PC-9 (cell line): ENCODE results near the gene FAM209B. TPM values are rescaled to one million over a fixed set of nuclear protein-coding genes. Genes with fewer than 3 reads are reported as not detected.

Source experiments
- BruUV-seq: library from RNA; stranded (reverse); fragments of 400-500 nt; replicated peaks from 2 replicates; lab custom pipeline; 2021; lab: Mats Ljungman, UMichigan
- CTCF ChIA-PET: fragments of 300-600 bp; sonication (Branson Sonifier 250); formaldehyde crosslinking; loops from one replicate; lab custom pipeline; 2022; ENCODE audit warnings: antibody characterized with exemption; lab: Charles Lee
- POLR2A ChIA-PET: fragments of 300-600 bp; sonication (Branson Sonifier 250); formaldehyde crosslinking; loops from one replicate; lab custom pipeline; 2022; ENCODE audit warnings: antibody characterized with exemption; ENCODE audit not compliant: unreplicated experiment; lab: Charles Lee
- DNase-seq, 2 experiments: peaks; one replicate each; pipeline versions ENCODE4 v3.0.0 to v3.0.0-alpha.2; 2015 to 2022; ENCODE audit warnings: mixed read lengths in 1 of 2
- H2AFZ ChIP-seq: fragments of 200-600 bp; sonication (generic); 2 replicates; pipeline ENCODE4 v1.8.1; 2017; ENCODE audit warnings: antibody characterized with exemption
- H3F3A ChIP-seq: fragments of 200-600 bp; sonication (generic); 2 replicates; pipeline ENCODE4 v1.8.1; 2017; ENCODE audit warnings: antibody characterized with exemption, mild to moderate bottlenecking, low read depth; ENCODE audit not compliant: insufficient read depth
- H3K27ac ChIP-seq: fragments of 200-600 bp; sonication (generic); 2 replicates; pipeline ENCODE4 v1.6.1; 2016; ENCODE audit warnings: mixed run types
- H3K27me3 ChIP-seq: fragments of 200-600 bp; sonication (generic); 2 replicates; pipeline ENCODE4 v1.6.1; 2016; ENCODE audit warnings: low read depth, mixed run types; ENCODE audit not compliant: insufficient read depth
- H3K36me3 ChIP-seq: fragments of 200-600 bp; sonication (generic); 2 replicates; pipeline ENCODE4 v1.6.1; 2016; ENCODE audit warnings: low read depth, mixed run types
- H3K4me1 ChIP-seq: fragments of 200-600 bp; sonication (generic); replicated peaks from 2 replicates; pipeline ENCODE4 v1.6.1; 2016; ENCODE audit warnings: mixed run types; ENCODE audit not compliant: insufficient read depth
- H3K4me2 ChIP-seq: fragments of 200-600 bp; sonication (generic); 2 replicates; pipeline ENCODE4 v1.6.1; 2017; ENCODE audit warnings: mixed run types
- H3K4me3 ChIP-seq: fragments of 200-600 bp; sonication (generic); 2 replicates; pipeline ENCODE4 v1.6.1; 2016; ENCODE audit warnings: mixed run types
- H3K79me2 ChIP-seq: fragments of 200-600 bp; sonication (generic); 2 replicates; pipeline ENCODE4 v1.6.1; 2017; ENCODE audit warnings: low read depth, mixed run types
- H3K9me2 ChIP-seq: fragments of 200-600 bp; sonication (generic); 2 replicates; pipeline ENCODE4 v1.8.1; 2017; ENCODE audit warnings: mild to moderate bottlenecking; ENCODE audit not compliant: insufficient read depth
- H3K9me3 ChIP-seq: fragments of 200-600 bp; sonication (generic); 2 replicates; pipeline ENCODE4 v1.8.1; 2016; ENCODE audit warnings: low read depth; ENCODE audit not compliant: insufficient read depth
- H4K20me1 ChIP-seq: fragments of 200-600 bp; sonication (generic); 2 replicates; pipeline ENCODE4 v1.8.1; 2017; ENCODE audit not compliant: insufficient read depth
- CTCF ChIP-seq: fragments of 200-600 bp; sonication (generic); conservative IDR thresholded peaks from 2 replicates; pipeline ENCODE4 v1.6.1; 2017; ENCODE audit warnings: mixed run types, antibody characterized with exemption, mild to moderate bottlenecking, moderate library complexity
- EZH2 ChIP-seq: fragments of 200-600 bp; sonication (generic); IDR thresholded peaks from 2 replicates; pipeline ENCODE4 v1.8.0; 2017; ENCODE audit warnings: antibody characterized with exemption, low read depth
- intact Hi-C: fragments of 100-400 bp; cut with micrococcal nuclease; formaldehyde crosslinking; loops from one replicate; pipeline ENCODE4 v1.10.0; 2022; ENCODE audit not compliant: unreplicated experiment
- total RNA-seq: library from RNA; stranded (reverse); gene quantifications from 2 replicates; pipeline ENCODE4 v1.2.3, GENCODE V29; 2021

FAM209B gene
- total RNA-seq, 1 experiment from 2014 or later, result not detected

DNA sequence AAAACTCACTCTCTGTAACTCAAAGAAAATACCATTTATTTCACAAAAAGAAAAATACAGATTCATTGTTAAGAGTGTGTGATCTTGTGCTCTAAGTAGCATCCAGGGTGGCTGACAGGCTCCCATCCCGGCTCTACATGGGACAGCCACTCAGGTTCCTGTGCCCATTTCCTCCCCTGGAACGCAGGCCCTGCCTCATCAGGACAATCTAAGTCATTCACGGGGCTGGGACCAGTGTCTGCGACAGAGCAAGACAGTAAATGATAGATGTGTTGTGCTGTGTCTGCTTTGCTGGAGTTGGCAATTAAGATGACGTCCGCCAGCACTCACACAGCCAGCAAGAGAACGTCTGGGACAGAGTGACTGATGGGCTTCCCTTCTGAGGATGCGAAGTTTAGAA lies 15.4 kb upstream of the FAM209B start:
- no peak for DNase-seq
- Histone ChIP-seq H3K4me1 (no peaks in the 10 kb centered on the region), H3K9me3 (peaks cover 11% of the 10 kb centered on the region; the same call in 1 of the 2 replicates), H3K27ac (no peak overlapping the region), H3K36me3 (0 out of 2 replicates have a peak, but pooled peaks cover 20% of the 10 kb centered on the region), H3K4me3 (no peak overlapping the region), H3K9me2 (no peaks in the 10 kb centered on the region), H3F3A (no peaks in the 10 kb centered on the region), H3K4me2 (no peak overlapping the region), H4K20me1 (peaks cover 4% of the 10 kb centered on the region; the same call in 1 of the 2 replicates), H3K79me2 (no peaks in the 10 kb centered on the region), H3K27me3 (no peaks in the 10 kb centered on the region), H2AFZ (no peak overlapping the region)
- ChIA-PET POLR2A (no interaction called here), CTCF (no interaction called here)
- no TSS peak for BruUV-seq
- intact Hi-C loops, result loop anchor here (5.0 kb wide), 1 partner anchor 270 kb away; the partner anchor contains the start of gene MC3R
- TF ChIP-seq CTCF (no peak), EZH2 (no peak)

DNA sequence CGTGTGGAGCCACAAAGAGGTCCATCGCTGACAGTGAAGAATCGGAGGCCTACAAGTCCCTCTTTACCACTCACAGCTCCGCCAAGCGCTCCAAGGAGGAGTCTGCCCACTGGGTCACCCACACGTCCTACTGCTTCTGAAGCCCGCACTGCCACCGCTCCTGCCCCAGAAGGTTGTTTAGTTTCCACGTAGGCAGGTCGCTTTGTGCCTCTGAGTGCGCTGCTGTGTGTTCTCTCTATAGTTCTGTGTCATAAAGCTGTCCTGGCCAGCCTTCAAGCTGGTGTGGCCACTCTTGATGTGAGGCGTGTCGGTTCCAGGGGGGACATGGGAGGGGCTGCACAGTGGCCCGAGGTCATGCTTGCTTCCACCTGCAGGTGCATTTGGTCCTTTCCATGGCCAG lies 14.9 kb upstream of the FAM209B start:
- Histone ChIP-seq H3K36me3 (0 out of 2 replicates have a peak, but pooled peaks cover 20% of the 10 kb centered on the region), H3K4me2 (no peak overlapping the region), H3K9me2 (no peaks in the 10 kb centered on the region), H3K27ac (no peak overlapping the region), H3K27me3 (no peaks in the 10 kb centered on the region), H3K79me2 (no peaks in the 10 kb centered on the region), H2AFZ (no peak overlapping the region), H3K9me3 (peaks cover 11% of the 10 kb centered on the region; the same call in 1 of the 2 replicates), H3K4me1 (no peaks in the 10 kb centered on the region), H4K20me1 (peaks cover 4% of the 10 kb centered on the region; the same call in 1 of the 2 replicates), H3K4me3 (no peak overlapping the region), H3F3A (no peaks in the 10 kb centered on the region)
- ChIA-PET CTCF (no interaction called here), POLR2A (no interaction called here)
- intact Hi-C loops, result loop anchor here (5.0 kb wide), 1 partner anchor 271 kb away; the partner anchor contains the start of gene MC3R
- no peak for DNase-seq
- TF ChIP-seq EZH2, result no peak
- no peak for TF ChIP-seq CTCF
- BruUV-seq, result no TSS peak

- Histone ChIP-seq H3K4me3 (no peak overlapping the region), H3K9me2 (no peaks in the 10 kb centered on the region), H3K27me3 (no peaks in the 10 kb centered on the region), H2AFZ (no peak overlapping the region), H3K27ac (no peak overlapping the region), H3K4me2 (no peak overlapping the region), H3K36me3 (0 out of 2 replicates have a peak, but pooled peaks cover 20% of the 10 kb centered on the region), H3K79me2 (no peaks in the 10 kb centered on the region), H4K20me1 (peaks cover 4% of the 10 kb centered on the region; the same call in 1 of the 2 replicates), H3K4me1 (no peaks in the 10 kb centered on the region), H3F3A (no peaks in the 10 kb centered on the region), H3K9me3 (peaks cover 11% of the 10 kb centered on the region; the same call in 1 of the 2 replicates)
- BruUV-seq, result no TSS peak
- ChIA-PET CTCF (no interaction called here), POLR2A (no interaction called here)
- TF ChIP-seq EZH2 (no peak), CTCF (no peak)
- no peak for DNase-seq
- intact Hi-C loops, result loop anchor here (5.0 kb wide), 1 partner anchor 272 kb away; the partner anchor contains the start of gene MC3R
Measured at GRCh38 chr20:56518721-56519398, 14.2 kb upstream of the FAM209B start.
